HG02759 (cell line): ENCODE measurements around the gene C4BPA.

Experiments used
- ATAC-seq: cut with Tn5 transposase; IDR thresholded peaks from one replicate; pipeline ENCODE4 v1.9.1; 2021; ENCODE audit warnings: mild to moderate bottlenecking, moderate library complexity; ENCODE audit not compliant: unreplicated experiment

Gene C4BPA

GRCh38 chr1:207077012-207077411 lies 27.0 kb upstream of the C4BPA start:
- ATAC-seq = no peak

- ATAC-seq = peak; percentile 70
Measured at GRCh38 chr1:207077470-207078377, 26.3 kb upstream of the C4BPA start.

- ATAC-seq = no peak
Measured at GRCh38 chr1:207078578-207079132, 25.4 kb upstream of the C4BPA start.

GRCh38 chr1:207079706-207080241 lies 24.3 kb upstream of the C4BPA start:
- ATAC-seq = no peak

GRCh38 chr1:207081088-207081487 lies 22.9 kb upstream of the C4BPA start:
- no peak for ATAC-seq

GRCh38 chr1:207081806-207082205 lies 22.2 kb upstream of the C4BPA start:
- ATAC-seq = no peak

GRCh38 chr1:207084232-207084631 lies 19.8 kb upstream of the C4BPA start:
- ATAC-seq = no peak

- peak; percentile 69 for ATAC-seq
Measured at GRCh38 chr1:207084701-207085180, 19.3 kb upstream of the C4BPA start.

- no peak for ATAC-seq
Measured at GRCh38 chr1:207085887-207086286, 18.1 kb upstream of the C4BPA start.

GRCh38 chr1:207088161-207088560 lies 15.9 kb upstream of the C4BPA start:
- ATAC-seq = no peak

GRCh38 chr1:207088701-207089626 lies 15.1 kb upstream of the C4BPA start, which contains the start of gene C4BPB:
TSS of gene C4BPB (plus strand) at chr1:207088860. CDS start at chr1:207089532, 672 bp downstream.
- no peak for ATAC-seq

- no peak for ATAC-seq
Measured at GRCh38 chr1:207089627-207090355, 14.2 kb upstream of the C4BPA start.

- ATAC-seq = no peak
Measured at GRCh38 chr1:207091200-207091908, 12.7 kb upstream of the C4BPA start.

GRCh38 chr1:207093944-207094343 lies 10.1 kb upstream of the C4BPA start:
- ATAC-seq = no peak

GRCh38 chr1:207097871-207098324 lies 6.1 kb upstream of the C4BPA start:
- peak; percentile 96 for ATAC-seq

- ATAC-seq = no peak
Measured at GRCh38 chr1:207101720-207102119, 2.3 kb upstream of the C4BPA start.

- no peak for ATAC-seq
Measured at GRCh38 chr1:207102146-207102545, 1.9 kb upstream of the C4BPA start.

GRCh38 chr1:207102659-207103058 lies 1.4 kb upstream of the C4BPA start:
- ATAC-seq = no peak

- ATAC-seq = no peak
Measured at GRCh38 chr1:207109004-207109403, 5.0 kb downstream of the C4BPA start.
